Measurements from ENCODE around the gene NDUFC2. TPM values are rescaled to one million over a fixed set of nuclear protein-coding genes. Genes with fewer than 3 reads are reported as not detected.

NDUFC2 gene
- total and polyA plus RNA-seq, 2 of the 8 experiments (the other 6 are each of a cell fraction or from before 2014, with no cell fraction given), result 216 to 356 TPM

DNA sequence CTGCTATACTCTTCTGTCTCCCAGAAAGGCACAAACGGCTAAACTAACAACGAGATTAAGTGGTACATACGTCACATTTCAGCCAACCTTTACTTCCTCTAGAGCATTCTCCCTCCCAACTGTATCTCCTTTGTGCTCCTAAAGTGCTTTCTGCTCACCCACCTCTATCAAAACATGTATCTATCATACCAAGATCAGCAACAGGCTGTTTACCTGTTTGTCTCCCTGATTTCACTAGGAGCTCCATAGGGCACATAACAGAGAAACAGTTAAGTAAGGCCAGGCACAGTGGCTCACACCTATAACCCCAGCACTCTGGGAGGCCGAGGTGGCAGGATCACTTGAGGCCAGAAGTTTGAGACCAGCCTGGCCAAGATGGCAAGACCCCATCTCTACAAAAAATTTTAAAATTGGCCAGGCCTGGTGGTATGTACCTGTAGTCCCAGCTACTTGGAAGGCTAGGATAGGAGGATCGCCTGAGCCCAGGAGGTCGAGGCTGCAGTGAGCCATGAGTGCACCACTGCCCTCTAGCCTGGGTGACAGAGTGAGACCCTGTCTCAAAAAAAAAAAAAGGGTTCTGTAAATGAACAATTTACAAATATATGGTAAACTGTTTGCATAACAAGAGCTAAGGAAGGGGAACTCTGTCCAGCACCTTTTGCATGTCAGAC is 2.8 kb downstream of the NDUFC2 start:
- Histone ChIP-seq H2BK20ac (ENCODE audit: low read length) (no peak overlapping the region), H4K5ac (ENCODE audit: insufficient read length, low read depth, low read length) (no peak overlapping the region), H3K14ac (ENCODE audit: insufficient read length) (no peak overlapping the region), H3K27ac (ENCODE audit: low read depth, low read length) (no peak overlapping the region), H3K27me3 (replicated peaks in 1 of 4; ENCODE audit: control insufficient read depth in 3 of 4, extremely low read depth in 1 of 4, insufficient read depth in 3 of 4, low read length in 3 of 4) (no peaks in the 10 kb centered on the region), H3K18ac (ENCODE audit: extremely low read depth, low read length) (no peak overlapping the region), H3K9me3 (ENCODE audit: insufficient read depth in 2 of 2, low read depth in 1 of 2, low read length in 1 of 2) (no peaks in the 10 kb centered on the region), H3K79me1 (ENCODE audit: low read depth, low read length) (peaks cover 23% of the 10 kb centered on the region), H4K91ac (replicated peaks; ENCODE audit: insufficient read length, low read length) (no peak overlapping the region), H4K8ac (ENCODE audit: extremely low read depth, insufficient read depth, low read length) (no peak overlapping the region), H2BK12ac (ENCODE audit: low read depth, low read length) (no peak overlapping the region), H3K9ac (replicated peaks in 1 of 4; ENCODE audit: extremely low read depth in 1 of 4, low read depth in 3 of 4, low read length in 3 of 4) (no peak overlapping the region; a peak in 1 of 7 replicates), H3K36me3 (ENCODE audit: control insufficient read depth in 2 of 4, insufficient read depth in 4 of 4, low read length in 3 of 4) (peaks cover 0 to 11% (median 1%) of the 10 kb centered on the region in 4 experiments; a peak in 4 of 8 replicates), H3K4me2 (ENCODE audit: insufficient read depth in 1 of 2, low read depth in 2 of 2, low read length in 2 of 2) (no peak overlapping the region; a peak in 1 of 4 replicates), H2BK120ac (replicated peaks; ENCODE audit: low read depth, low read length) (no peak overlapping the region), H3K23ac (ENCODE audit: insufficient read length) (no peak overlapping the region), H3K56ac (replicated peaks; ENCODE audit: insufficient read length, low read depth, low read length) (no peak overlapping the region), H2AFZ (ENCODE audit: low read length) (no peak overlapping the region), H3K4me1 (replicated peaks in 1 of 4; ENCODE audit: control insufficient read depth in 3 of 4, insufficient read depth in 4 of 4, low read length in 3 of 4) (peaks cover 0 to 9% (median 3%) of the 10 kb centered on the region in 4 experiments; a peak in 2 of 7 replicates), H3K23me2 (ENCODE audit: low read depth, low read length) (peaks cover 5% of the 10 kb centered on the region; the same call in 1 of the 2 replicates), H3K4me3 (ENCODE audit: extremely low read depth in 1 of 4, insufficient read depth in 2 of 4, low read depth in 3 of 4, low read length in 4 of 4) (no peak overlapping the region), H2BK15ac (ENCODE audit: low read length) (no peak overlapping the region), H4K20me1 (replicated peaks in 1 of 2; ENCODE audit: control insufficient read depth in 1 of 2, insufficient read depth in 2 of 2, low read length in 2 of 2) (peaks cover 3 to 13% of the 10 kb centered on the region in 2 experiments), H2BK5ac (ENCODE audit: low read depth, low read length) (no peak overlapping the region), H3K4ac (replicated peaks; ENCODE audit: insufficient read length, low read depth, low read length) (no peak overlapping the region), H3K79me2 (ENCODE audit: control insufficient read depth in 1 of 2, insufficient read depth in 2 of 2, low read length in 2 of 2) (peaks cover 20 to 47% of the 10 kb centered on the region in 2 experiments), H2AK5ac (ENCODE audit: low read depth, low read length) (no peak overlapping the region)
- no peak for FAIRE-seq
- no peak for DNase-seq (ENCODE audit: low read depth in 1 of 2, low spot score in 2 of 2)
- ChIA-PET CTCF (ENCODE audit: partially characterized antibody) (interaction anchor here (0.6 to 2.2 kb wide), 5 partner anchors 12 to 42 kb away, joined by 3 to 12 read pairs (median 4); partner anchors contain the start of gene THRSP), POLR2A (ENCODE audit: partially characterized antibody) (interaction anchor here (0.6 to 3.6 kb wide), 5 partner anchors 8 to 161 kb away, joined by 3 to 18 read pairs (median 6); no protein-coding TSS in a partner anchor)
- TF ChIP-seq SIN3A (conservative IDR thresholded peaks at IDR 0.05 in 1 of 2, IDR thresholded peaks at IDR 0.05 in 1 of 2; ENCODE audit: low read depth in 1 of 2, low read length in 2 of 2) (no peak), RNF2 (IDR thresholded peaks at IDR 0.05; ENCODE audit: borderline replicate concordance, low read depth, low read length, missing control alignments, poor library complexity, severe bottlenecking) (no peak), ASH2L (IDR thresholded peaks at IDR 0.05; ENCODE audit: low read length) (no peak), TEAD4 (IDR thresholded peaks at IDR 0.05; ENCODE audit: low read depth, low read length) (no peak), HDAC2 (IDR thresholded peaks at IDR 0.05; ENCODE audit: borderline replicate concordance in 1 of 2, low read depth in 2 of 2, low read length in 2 of 2) (no peak), RXRA (IDR thresholded peaks at IDR 0.05; ENCODE audit: insufficient read depth, low read depth, low read length) (no peak)
- 92% methylated on average over 6 of the region's 6 CpGs; no CpG with 5 or more reads in 1 of the 2 experiments for WGBS, 2 experiments (ENCODE audit: extremely low coverage in 1 of 2, insufficient coverage in 1 of 2, insufficient read length in 1 of 2, insufficient replicate concordance in 2 of 2, low coverage in 1 of 2, low lambda C conversion rate in 2 of 2, missing lambda C conversion rate in 1 of 2)

Measured in H1 (cell line).